HFFc6 (cell line): ENCODE data around the gene FAM240A. TPM values are rescaled to one million over a fixed set of nuclear protein-coding genes. Genes with fewer than 3 reads are reported as not detected.

Experiments used
- DNase-seq: peaks from one replicate; pipeline ENCODE4 v3.0.0-alpha.2; 2018
- H3K27ac Mint-ChIP-seq: 2 replicates; pipeline ENCODE4 v1.8.0; 2020; ENCODE audit warnings: mild to moderate bottlenecking, mixed read lengths
- H3K27me3 Mint-ChIP-seq: 2 replicates; pipeline ENCODE4 v1.8.0; 2021; ENCODE audit warnings: mild to moderate bottlenecking, moderate library complexity, mixed read lengths; ENCODE audit not compliant: insufficient read depth
- H3K36me3 Mint-ChIP-seq: 2 replicates; pipeline ENCODE4 v1.8.0; 2021; ENCODE audit warnings: low read depth, mixed read lengths
- H3K4me1 Mint-ChIP-seq: 2 replicates; pipeline ENCODE4 v1.8.0; 2020; ENCODE audit warnings: low read depth, mixed read lengths
- H3K4me3 Mint-ChIP-seq: 2 replicates; pipeline ENCODE4 v1.8.0; 2020; ENCODE audit warnings: mild to moderate bottlenecking, moderate library complexity, mixed read lengths
- H3K9me3 Mint-ChIP-seq: 2 replicates; pipeline ENCODE4 v1.8.0; 2020; ENCODE audit warnings: mild to moderate bottlenecking, mixed read lengths
- total RNA-seq, 6 experiments: library from RNA; stranded (reverse); fragmentation: NEBNext Ultra II Directional; extraction: Animal tissue kit (Norgen Biotek cat#: 25700); gene quantifications; 2 replicates in 1 of 6; 3 replicates in 5 of 6; pipeline ENCODE4 v1.2.3, GENCODE V29; 2021
- TF ChIP-seq, protein P1 (sequence below): fragments of 200-600 bp; sonication (generic); IDR thresholded peaks from 2 replicates; pipeline ENCODE4 v1.5.0; 2021; ENCODE audit warnings: antibody characterized with exemption, mild to moderate bottlenecking

FAM240A gene
- total RNA-seq, 6 experiments from 2014 or later, result not detected

DNA sequence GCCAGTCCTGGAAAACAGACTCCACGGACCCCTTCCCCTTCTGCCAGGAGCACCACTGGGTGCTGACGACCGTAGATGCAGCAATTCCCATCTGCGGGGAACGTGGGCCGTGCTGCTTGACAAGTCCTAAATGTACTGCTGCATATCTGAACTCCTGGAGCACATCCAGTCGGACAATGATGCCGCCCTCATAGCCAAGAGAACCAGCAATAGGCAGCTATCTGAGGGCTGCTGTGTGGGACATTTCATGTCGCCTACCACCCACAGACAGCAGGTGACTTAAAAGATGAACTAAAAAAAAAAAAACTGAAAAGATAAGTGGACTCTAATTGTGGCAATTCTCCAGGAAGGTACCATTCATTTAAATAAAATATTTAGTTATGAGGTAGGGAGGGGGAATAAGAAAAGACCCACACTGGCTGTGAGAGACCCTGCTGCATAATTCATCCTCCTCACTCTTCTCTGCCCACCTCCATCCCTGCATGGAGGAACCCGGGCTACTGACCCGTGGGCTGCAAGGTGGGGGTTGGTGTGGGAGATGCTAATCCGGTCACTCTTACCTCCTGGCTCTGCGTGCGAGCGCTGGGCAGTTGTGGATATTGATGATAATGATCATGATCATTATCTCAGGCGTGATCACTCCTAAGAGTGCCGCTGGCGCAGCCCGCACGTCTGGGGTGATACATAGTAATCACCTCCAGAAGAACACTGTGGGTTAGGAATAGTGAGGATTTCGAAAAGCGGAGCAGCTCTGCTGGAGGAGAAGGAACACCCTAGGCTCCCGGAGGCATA is 52.8 kb downstream of the FAM240A start:
- Mint-ChIP-seq H3K27me3 (peaks cover 63% of the 10 kb centered on the region), H3K4me3 (no peak overlapping the region), H3K36me3 (no peaks in the 10 kb centered on the region), H3K4me1 (peaks cover 29% of the 10 kb centered on the region), H3K27ac (no peak overlapping the region), H3K9me3 (no peaks in the 10 kb centered on the region)
- TF ChIP-seq, protein P1, sequence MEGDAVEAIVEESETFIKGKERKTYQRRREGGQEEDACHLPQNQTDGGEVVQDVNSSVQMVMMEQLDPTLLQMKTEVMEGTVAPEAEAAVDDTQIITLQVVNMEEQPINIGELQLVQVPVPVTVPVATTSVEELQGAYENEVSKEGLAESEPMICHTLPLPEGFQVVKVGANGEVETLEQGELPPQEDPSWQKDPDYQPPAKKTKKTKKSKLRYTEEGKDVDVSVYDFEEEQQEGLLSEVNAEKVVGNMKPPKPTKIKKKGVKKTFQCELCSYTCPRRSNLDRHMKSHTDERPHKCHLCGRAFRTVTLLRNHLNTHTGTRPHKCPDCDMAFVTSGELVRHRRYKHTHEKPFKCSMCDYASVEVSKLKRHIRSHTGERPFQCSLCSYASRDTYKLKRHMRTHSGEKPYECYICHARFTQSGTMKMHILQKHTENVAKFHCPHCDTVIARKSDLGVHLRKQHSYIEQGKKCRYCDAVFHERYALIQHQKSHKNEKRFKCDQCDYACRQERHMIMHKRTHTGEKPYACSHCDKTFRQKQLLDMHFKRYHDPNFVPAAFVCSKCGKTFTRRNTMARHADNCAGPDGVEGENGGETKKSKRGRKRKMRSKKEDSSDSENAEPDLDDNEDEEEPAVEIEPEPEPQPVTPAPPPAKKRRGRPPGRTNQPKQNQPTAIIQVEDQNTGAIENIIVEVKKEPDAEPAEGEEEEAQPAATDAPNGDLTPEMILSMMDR, result no peak
- no peak for DNase-seq

- no peak overlapping the region for H3K27ac Mint-ChIP-seq
- H3K27me3 Mint-ChIP-seq, result peaks cover 57% of the 10 kb centered on the region
- no peaks in the 10 kb centered on the region for H3K36me3 Mint-ChIP-seq
- DNase-seq, result no peak
- H3K9me3 Mint-ChIP-seq, result no peaks in the 10 kb centered on the region
- no peak overlapping the region for H3K4me3 Mint-ChIP-seq
- H3K4me1 Mint-ChIP-seq, result peaks cover 23% of the 10 kb centered on the region
- TF ChIP-seq, protein P1, result no peak
Observed at GRCh38 chr3:46665763-46666452, 53.6 kb downstream of the FAM240A start.

GRCh38 chr3:46666453-46666845 is 54.1 kb downstream of the FAM240A start:
- Mint-ChIP-seq H3K27me3 (peaks cover 51% of the 10 kb centered on the region), H3K9me3 (no peaks in the 10 kb centered on the region), H3K27ac (no peak overlapping the region), H3K4me1 (peaks cover 18% of the 10 kb centered on the region), H3K4me3 (no peak overlapping the region), H3K36me3 (no peaks in the 10 kb centered on the region)
- TF ChIP-seq, protein P1, result no peak
- DNase-seq, result no peak

GRCh38 chr3:46667061-46667621 is 54.8 kb downstream of the FAM240A start:
- no peak overlapping the region for H3K27ac Mint-ChIP-seq
- H3K4me3 Mint-ChIP-seq, result no peak overlapping the region
- no peaks in the 10 kb centered on the region for H3K36me3 Mint-ChIP-seq
- H3K4me1 Mint-ChIP-seq, result peaks cover 16% of the 10 kb centered on the region
- peaks cover 56% of the 10 kb centered on the region for H3K27me3 Mint-ChIP-seq
- no peak for DNase-seq
- no peaks in the 10 kb centered on the region for H3K9me3 Mint-ChIP-seq
- TF ChIP-seq, protein P1, result no peak

DNA sequence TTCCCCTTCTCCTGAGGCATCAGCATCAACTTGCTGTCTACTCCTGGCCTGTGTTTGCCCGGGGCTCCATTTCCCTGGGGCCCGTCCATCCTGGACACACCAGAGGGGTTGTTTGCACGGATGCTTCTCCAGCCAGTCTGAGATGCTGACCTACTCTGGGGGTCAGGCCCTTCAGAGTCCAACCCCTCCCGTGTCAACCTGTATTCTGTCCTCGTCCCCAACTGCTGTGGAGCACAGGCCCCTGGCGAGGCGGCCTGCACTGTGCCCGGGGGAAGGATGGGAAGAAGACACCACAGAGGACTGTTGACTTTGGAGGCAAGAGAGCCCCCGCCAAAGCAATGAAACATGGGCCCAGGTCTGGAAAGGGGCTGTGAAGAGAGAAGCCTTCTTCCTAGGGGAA is 55.3 kb downstream of the FAM240A start:
- Mint-ChIP-seq H3K27me3 (peaks cover 54% of the 10 kb centered on the region), H3K9me3 (no peaks in the 10 kb centered on the region), H3K4me1 (peaks cover 10% of the 10 kb centered on the region), H3K4me3 (no peak overlapping the region), H3K36me3 (no peaks in the 10 kb centered on the region), H3K27ac (no peak overlapping the region)
- DNase-seq, result no peak
- TF ChIP-seq, protein P1, result no peak
